Fibroblast of mammary gland (primary cell): ENCODE data around the gene EPG5.

Experiments
- DNase-seq: peaks from one replicate; pipeline ENCODE4 v3.0.0-alpha.2; 2010; ENCODE audit warnings: low read depth
- H3K4me3 ChIP-seq: 2 replicates; pipeline ENCODE4 v1.5.1; 2011; ENCODE audit warnings: low read depth, mild to moderate bottlenecking, low read length, moderate library complexity; ENCODE audit not compliant: control insufficient read depth
- CTCF ChIP-seq: conservative IDR thresholded peaks from 2 replicates; pipeline ENCODE4 v1.5.1; 2011; ENCODE audit warnings: low read depth, low read length, inconsistent platforms; ENCODE audit not compliant: control insufficient read depth, insufficient read depth

The EPG5 gene

GRCh38 chr18:45876161-45876560, 91.0 kb downstream of the EPG5 start:
- no peak for DNase-seq
- TF ChIP-seq CTCF: no peak
- no peak overlapping the region for H3K4me3 ChIP-seq

GRCh38 chr18:45874491-45875184, 92.5 kb downstream of the EPG5 start:
- peak; percentile 26 for DNase-seq

GRCh38 chr18:45871431-45872084, 95.6 kb downstream of the EPG5 start:
- TF ChIP-seq CTCF: no peak
- H3K4me3 ChIP-seq: no peak overlapping the region
- peak; percentile 36 for DNase-seq

More at GRCh38 chr18:45874491-45875184, 92.5 kb downstream of the EPG5 start:
- no peak for TF ChIP-seq CTCF
- no peak overlapping the region for H3K4me3 ChIP-seq

- DNase-seq: no peak
- H3K4me3 ChIP-seq: no peak overlapping the region
- TF ChIP-seq CTCF: no peak
Observed at GRCh38 chr18:45870419-45870818, 96.7 kb downstream of the EPG5 start.

GRCh38 chr18:45865466-45865865, 101.7 kb downstream of the EPG5 start:
- no peak for DNase-seq
- no peak for TF ChIP-seq CTCF
- no peak overlapping the region for H3K4me3 ChIP-seq

GRCh38 chr18:45864081-45864480, 103.0 kb downstream of the EPG5 start:
- TF ChIP-seq CTCF: no peak
- H3K4me3 ChIP-seq: no peak overlapping the region
- DNase-seq: no peak
